HT-29 (cell line): ENCODE measurements around the gene YJEFN3. TPM values are rescaled to one million over a fixed set of nuclear protein-coding genes. Genes with fewer than 3 reads are reported as not detected.

Source experiments
- DNase-seq: peaks from one replicate; pipeline ENCODE4 v3.0.0-alpha.2; 2015; ENCODE audit warnings: low spot score
- total RNA-seq: library from RNA; depleted of rRNA; stranded (reverse); fragments of >200 nt; shearing (Covaris generic); gene quantifications from 2 replicates; pipeline ENCODE4 v1.2.3, GENCODE V29; 2014

Gene YJEFN3
- total RNA-seq, 1 experiment from 2014 or later, result 1.0 TPM

- no peak for DNase-seq
Measured at GRCh38 chr19:19498255-19498991, 30.3 kb upstream of the YJEFN3 start.

- DNase-seq, result no peak
Measured at GRCh38 chr19:19499272-19499995, 29.3 kb upstream of the YJEFN3 start.

DNA sequence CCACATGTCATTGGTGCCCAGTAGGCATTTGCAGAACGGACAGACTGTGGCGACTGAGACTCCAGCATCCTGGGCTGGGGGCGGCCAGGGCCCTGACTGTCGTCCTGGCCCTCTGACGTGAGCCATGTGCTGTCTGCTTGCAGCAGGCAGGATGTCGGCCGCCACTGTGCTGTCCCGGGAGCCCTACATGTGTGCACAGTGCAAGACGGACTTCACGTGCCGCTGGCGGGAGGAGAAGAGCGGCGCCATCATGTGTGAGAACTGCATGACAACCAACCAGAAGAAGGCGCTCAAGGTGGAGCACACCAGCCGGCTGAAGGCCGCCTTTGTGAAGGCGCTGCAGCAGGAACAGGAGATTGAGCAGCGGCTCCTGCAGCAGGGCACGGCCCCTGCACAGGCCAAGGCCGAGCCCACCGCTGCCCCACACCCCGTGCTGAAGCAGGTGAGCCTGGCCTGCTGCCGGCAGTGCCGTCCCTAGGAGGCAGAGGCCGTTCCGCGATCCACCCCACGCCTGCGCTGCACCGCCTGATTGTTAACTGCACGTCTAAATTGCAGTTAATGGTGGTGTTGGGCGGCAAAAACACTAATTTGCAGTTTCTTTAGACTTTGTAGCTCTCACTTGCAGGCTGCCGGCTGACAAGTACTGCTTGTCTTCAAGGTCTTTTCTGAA, 27.6 kb upstream of the YJEFN3 start:
- no peak for DNase-seq

GRCh38 chr19:19501798-19502197, 26.9 kb upstream of the YJEFN3 start:
- no peak for DNase-seq

DNA sequence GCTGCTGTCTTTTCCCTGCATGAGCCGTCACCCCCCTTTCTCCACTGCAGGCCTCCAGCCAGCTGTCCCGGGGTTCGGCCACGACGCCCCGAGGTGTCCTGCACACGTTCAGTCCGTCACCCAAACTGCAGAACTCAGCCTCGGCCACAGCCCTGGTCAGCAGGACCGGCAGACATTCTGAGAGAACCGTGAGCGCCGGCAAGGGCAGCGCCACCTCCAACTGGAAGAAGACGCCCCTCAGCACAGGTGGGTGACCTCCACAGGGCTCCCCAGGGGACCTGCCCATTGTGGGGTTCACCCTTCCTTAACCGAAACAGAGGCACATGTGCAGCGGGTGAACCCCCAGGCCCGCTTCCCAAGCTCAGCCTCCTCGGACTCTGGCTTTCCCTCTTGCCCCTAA, 26.4 kb upstream of the YJEFN3 start:
- DNase-seq, result no peak

- DNase-seq, result no peak
Measured at GRCh38 chr19:19502808-19503602, 25.7 kb upstream of the YJEFN3 start.

- DNase-seq, result no peak
Measured at GRCh38 chr19:19504754-19505668, 23.7 kb upstream of the YJEFN3 start.

- DNase-seq, result no peak
Measured at GRCh38 chr19:19505669-19506326, 22.9 kb upstream of the YJEFN3 start.

GRCh38 chr19:19506592-19506991, 22.1 kb upstream of the YJEFN3 start:
- no peak for DNase-seq

DNA sequence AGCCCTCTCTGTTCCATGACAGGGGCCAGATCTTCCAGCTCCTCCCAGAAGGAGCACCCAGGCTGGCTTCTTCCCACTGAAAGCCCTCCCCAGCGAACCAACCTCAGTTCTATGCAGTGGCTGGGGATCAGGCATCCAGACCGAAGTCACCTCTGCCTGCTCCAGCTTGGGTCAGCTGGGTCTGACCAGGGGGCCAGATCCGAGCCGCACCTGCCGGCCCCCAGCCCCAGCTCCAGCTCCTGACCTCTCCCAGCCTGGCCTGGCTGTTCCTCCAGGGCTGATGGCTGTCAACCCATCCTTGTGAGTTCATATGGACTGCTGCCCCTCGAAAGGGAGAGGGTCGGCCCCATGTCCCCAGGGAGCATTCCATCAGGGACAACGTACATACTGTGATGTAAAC, 21.4 kb upstream of the YJEFN3 start:
- DNase-seq, result no peak

GRCh38 chr19:19508217-19508616, 20.5 kb upstream of the YJEFN3 start:
- DNase-seq, result no peak

GRCh38 chr19:19510432-19510831, 18.3 kb upstream of the YJEFN3 start:
- no peak for DNase-seq

GRCh38 chr19:19513682-19514081, 15.0 kb upstream of the YJEFN3 start:
- DNase-seq, result no peak

- DNase-seq, result no peak
Measured at GRCh38 chr19:19514215-19514657, 14.5 kb upstream of the YJEFN3 start.

GRCh38 chr19:19514881-19515641, 13.7 kb upstream of the YJEFN3 start, which contains the start of gene TSSK6:
TSSK6 (minus strand) TSS chr19:19515548; CDS start chr19:19515427, 121 bp downstream.
- DNase-seq, result no peak

- DNase-seq, result peak; percentile 90
Measured at GRCh38 chr19:19515642-19516519, 12.8 kb upstream of the YJEFN3 start, which contains the start of gene NDUFA13. NDUFA13 (plus strand) TSS chr19:19516225; CDS start chr19:19516239, 14 bp downstream.

GRCh38 chr19:19517235-19517619, 11.5 kb upstream of the YJEFN3 start:
- DNase-seq, result no peak

GRCh38 chr19:19520989-19521388, 7.7 kb upstream of the YJEFN3 start:
- DNase-seq, result no peak
